Skeletal muscle tissue (tissue), 4 donors: ENCODE results near the gene NFU1. TPM values are rescaled to one million over a fixed set of nuclear protein-coding genes. Genes with fewer than 3 reads are reported as not detected.

Experiments used
- H3K27ac ChIP-seq: one replicate; pipeline ENCODE4 v1.7.0; 2013; ENCODE audit warnings: mild to moderate bottlenecking, low read depth, low read length, inconsistent platforms
- H3K27me3 ChIP-seq, 3 donors: one replicate each; pipeline ENCODE4 v1.7.0; 2013; ENCODE audit warnings: low read length in 3 of 3; ENCODE audit not compliant: control insufficient read depth in 3 of 3, insufficient read depth in 3 of 3
- H3K36me3 ChIP-seq, 3 donors: one replicate each; pipeline ENCODE4 v1.7.0; 2013; ENCODE audit warnings: low read length in 3 of 3; ENCODE audit not compliant: control insufficient read depth in 3 of 3, insufficient read depth in 3 of 3
- H3K4me1 ChIP-seq, 3 donors: one replicate each; pipeline ENCODE4 v1.7.0; 2013; ENCODE audit warnings: low read length in 3 of 3, mild to moderate bottlenecking in 3 of 3; ENCODE audit not compliant: control insufficient read depth in 3 of 3, insufficient read depth in 3 of 3
- H3K4me3 ChIP-seq, 3 donors: one replicate each; pipeline ENCODE4 v1.7.0; 2013; ENCODE audit warnings: low read length in 3 of 3
- H3K9ac ChIP-seq, 3 donors: one replicate each; pipeline ENCODE4 v1.7.0; 2013; ENCODE audit warnings: low read length in 3 of 3, mild to moderate bottlenecking in 3 of 3, moderate library complexity in 2 of 3, low read depth in 1 of 3
- H3K9me3 ChIP-seq, 3 donors: one replicate each; pipeline ENCODE4 v1.7.0; 2013; ENCODE audit warnings: low read length in 3 of 3; ENCODE audit not compliant: control insufficient read depth in 3 of 3
- total RNA-seq: library from RNA; depleted of rRNA; stranded (reverse); fragments of >200 nt; gene quantifications from one replicate; pipeline ENCODE4 v1.2.3, GENCODE V29; 2014
- donor health status: Osteomylitis.

Gene NFU1
- total RNA-seq, 1 donor from 2014 or later, result 51.7 TPM

- Histone ChIP-seq H3K4me3 (no peak overlapping the region), H3K36me3 (peaks cover 0 to 13% (median 10%) of the 10 kb centered on the region in 3 donors), H3K9ac (no peak overlapping the region), H3K4me1 (peaks cover 0 to 6% (median 4%) of the 10 kb centered on the region in 3 donors), H3K27ac (no peak overlapping the region), H3K27me3 (no peaks in the 10 kb centered on the region), H3K9me3 (no peaks in the 10 kb centered on the region)
Measured at GRCh38 chr2:69469375-69469774, 32.1 kb upstream of the NFU1 start.

DNA sequence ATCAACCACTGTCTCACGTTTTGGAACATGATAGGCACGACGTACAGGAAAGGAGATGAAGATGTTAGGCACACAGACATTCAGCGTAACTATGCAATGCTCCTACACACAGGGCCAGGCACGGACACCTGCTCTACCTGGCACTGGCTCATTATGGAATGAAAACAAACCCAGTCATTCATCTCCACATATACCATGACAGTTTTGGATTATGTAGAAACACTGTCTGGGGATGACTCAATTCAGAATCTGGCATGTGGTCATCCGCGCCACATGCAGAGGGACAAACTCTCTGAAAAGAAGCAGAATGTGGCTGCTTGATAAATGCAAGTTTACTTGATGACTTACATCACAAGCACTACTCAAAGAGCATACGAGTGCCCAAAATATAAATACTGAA, 29.5 kb upstream of the NFU1 start:
- no peak overlapping the region for H3K9ac ChIP-seq
- peaks cover 0 to 6% (median 4%) of the 10 kb centered on the region in 3 donors for H3K4me1 ChIP-seq
- peaks cover 0 to 14% (median 10%) of the 10 kb centered on the region in 3 donors for H3K36me3 ChIP-seq
- no peaks in the 10 kb centered on the region for H3K9me3 ChIP-seq
- no peak overlapping the region for H3K27ac ChIP-seq
- no peak overlapping the region for H3K4me3 ChIP-seq
- no peaks in the 10 kb centered on the region for H3K27me3 ChIP-seq

- H3K27ac ChIP-seq, result no peak overlapping the region
- no peaks in the 10 kb centered on the region for H3K27me3 ChIP-seq
- H3K9me3 ChIP-seq, result no peaks in the 10 kb centered on the region
- no peak overlapping the region for H3K4me3 ChIP-seq
- peaks cover 0 to 14% (median 10%) of the 10 kb centered on the region in 3 donors for H3K36me3 ChIP-seq
- peaks cover 0 to 6% (median 4%) of the 10 kb centered on the region in 3 donors for H3K4me1 ChIP-seq
- no peak overlapping the region for H3K9ac ChIP-seq
Measured at GRCh38 chr2:69465513-69466456, 28.6 kb upstream of the NFU1 start.

DNA sequence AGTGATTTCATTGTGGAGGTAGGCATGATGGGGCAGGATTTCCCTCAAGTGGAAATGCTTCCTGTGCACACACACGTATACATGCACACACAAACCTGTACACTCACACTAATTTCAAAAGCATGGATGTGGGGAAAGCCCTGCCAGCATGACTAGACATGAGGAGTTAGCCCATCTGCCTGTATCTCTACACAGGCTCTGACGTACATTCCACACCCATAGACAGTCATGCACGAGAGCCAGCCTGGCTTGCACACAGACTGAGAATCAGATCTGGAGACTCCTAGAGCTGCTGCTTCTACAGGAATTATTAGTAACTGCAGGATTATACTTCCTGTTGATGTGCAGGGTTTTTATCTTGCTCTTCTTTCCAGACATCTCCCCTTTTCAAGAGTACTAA, 27.3 kb upstream of the NFU1 start:
- Histone ChIP-seq H3K36me3 (peaks cover 0 to 14% (median 10%) of the 10 kb centered on the region in 3 donors), H3K4me3 (no peak overlapping the region), H3K4me1 (peaks cover 0 to 6% (median 4%) of the 10 kb centered on the region in 3 donors), H3K27ac (no peak overlapping the region), H3K27me3 (no peaks in the 10 kb centered on the region), H3K9me3 (no peaks in the 10 kb centered on the region), H3K9ac (no peak overlapping the region)

DNA sequence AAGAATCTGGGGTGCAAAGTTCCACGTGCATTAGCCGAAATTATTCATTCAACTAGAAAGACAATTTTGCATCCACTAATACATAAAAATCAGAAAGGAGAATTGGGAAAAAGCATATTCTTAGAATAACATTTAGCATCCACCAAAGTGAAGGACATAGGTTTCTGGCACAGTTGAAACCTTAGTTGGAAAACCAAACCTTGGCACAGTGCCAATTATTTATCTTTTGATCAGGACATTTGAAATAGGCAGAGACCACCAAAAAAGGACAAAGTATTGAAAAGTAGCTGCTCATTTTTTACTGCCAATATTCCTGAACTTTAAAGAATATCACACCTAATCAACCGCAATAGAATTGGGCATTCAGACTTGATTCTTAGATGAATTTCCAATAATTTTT, 25.5 kb upstream of the NFU1 start:
- peaks cover 0 to 6% (median 4%) of the 10 kb centered on the region in 3 donors for H3K4me1 ChIP-seq
- no peak overlapping the region for H3K9ac ChIP-seq
- no peaks in the 10 kb centered on the region for H3K27me3 ChIP-seq
- no peak overlapping the region for H3K27ac ChIP-seq
- peaks cover 0 to 14% (median 10%) of the 10 kb centered on the region in 3 donors for H3K36me3 ChIP-seq
- H3K4me3 ChIP-seq, result no peak overlapping the region
- H3K9me3 ChIP-seq, result no peaks in the 10 kb centered on the region

- Histone ChIP-seq H3K36me3 (peaks cover 0 to 12% (median 10%) of the 10 kb centered on the region in 3 donors), H3K4me3 (no peak overlapping the region), H3K27ac (no peak overlapping the region), H3K27me3 (no peaks in the 10 kb centered on the region), H3K4me1 (peaks cover 0 to 3% (median 0%) of the 10 kb centered on the region in 3 donors), H3K9me3 (no peaks in the 10 kb centered on the region), H3K9ac (no peak overlapping the region)
Measured at GRCh38 chr2:69461404-69461803, 24.2 kb upstream of the NFU1 start.

DNA sequence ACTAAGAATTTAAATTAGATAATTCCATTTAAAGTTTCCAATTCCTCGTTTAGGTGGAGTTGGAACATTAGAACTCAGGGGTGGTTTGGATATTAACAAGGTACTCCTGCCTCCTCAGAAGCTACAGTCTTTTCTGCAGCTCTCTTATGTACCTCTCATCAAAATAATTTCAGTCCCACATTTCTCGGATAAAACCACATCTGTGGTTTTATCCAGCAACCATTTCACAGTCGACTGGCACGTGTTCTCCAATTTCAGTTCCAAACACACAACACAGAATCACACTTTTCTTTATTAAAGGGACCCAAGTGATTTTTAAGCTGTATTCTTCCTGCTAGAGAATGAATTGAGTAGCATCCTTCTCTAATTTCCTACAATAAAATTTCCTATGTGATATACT, 22.7 kb upstream of the NFU1 start:
- no peak overlapping the region for H3K9ac ChIP-seq
- H3K4me1 ChIP-seq, result no peaks in the 10 kb centered on the region
- H3K27me3 ChIP-seq, result no peaks in the 10 kb centered on the region
- no peak overlapping the region for H3K4me3 ChIP-seq
- H3K27ac ChIP-seq, result no peak overlapping the region
- no peaks in the 10 kb centered on the region for H3K9me3 ChIP-seq
- peaks cover 0 to 4% (median 0%) of the 10 kb centered on the region in 3 donors for H3K36me3 ChIP-seq

DNA sequence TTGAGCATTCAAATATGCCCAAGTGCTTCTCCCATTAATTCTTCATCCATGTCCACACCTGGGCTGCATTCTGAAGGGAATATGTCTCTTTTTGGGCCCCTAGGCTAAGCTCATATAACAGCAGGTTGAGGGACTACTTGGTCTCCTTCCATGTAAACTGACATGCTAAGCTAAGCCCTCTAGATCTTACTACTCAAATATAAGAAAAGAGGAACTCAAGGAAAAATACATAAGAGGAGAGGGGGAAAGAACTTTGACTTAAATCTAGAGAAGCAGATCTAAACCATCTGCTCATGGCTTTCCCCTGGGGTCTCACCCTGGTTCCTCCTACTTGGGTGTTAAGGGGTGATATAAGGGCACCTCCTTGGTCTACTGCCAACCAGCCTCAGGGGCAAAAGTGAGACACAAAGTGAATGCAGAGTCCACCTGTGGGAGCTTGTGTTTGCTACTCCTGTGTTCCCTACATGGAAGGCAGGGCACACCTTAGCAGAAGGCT, 19.8 kb upstream of the NFU1 start:
- H3K27ac ChIP-seq, result no peak overlapping the region

GRCh38 chr2:69456154-69456553, 18.9 kb upstream of the NFU1 start:
- Histone ChIP-seq H3K9ac (no peak overlapping the region), H3K4me1 (no peaks in the 10 kb centered on the region), H3K36me3 (no peaks in the 10 kb centered on the region), H3K27ac (no peak overlapping the region), H3K27me3 (no peaks in the 10 kb centered on the region), H3K4me3 (no peak overlapping the region), H3K9me3 (no peaks in the 10 kb centered on the region)

More for the DNA sequence above, 19.8 kb upstream of the NFU1 start:
- no peak overlapping the region for H3K9ac ChIP-seq
- no peaks in the 10 kb centered on the region for H3K9me3 ChIP-seq
- H3K36me3 ChIP-seq, result no peaks in the 10 kb centered on the region
- no peaks in the 10 kb centered on the region for H3K27me3 ChIP-seq
- no peaks in the 10 kb centered on the region for H3K4me1 ChIP-seq
- no peak overlapping the region for H3K4me3 ChIP-seq

- Histone ChIP-seq H3K27me3 (no peaks in the 10 kb centered on the region), H3K9me3 (no peaks in the 10 kb centered on the region), H3K4me1 (no peaks in the 10 kb centered on the region), H3K9ac (no peak overlapping the region), H3K27ac (no peak overlapping the region), H3K36me3 (no peaks in the 10 kb centered on the region), H3K4me3 (no peak overlapping the region)
Measured at GRCh38 chr2:69454976-69455375, 17.7 kb upstream of the NFU1 start.
